SIG-M5 (cell line): ENCODE results near the gene APLP2.
"Not testable (repeated sequence)": the region's sequence is repeated elsewhere in the genome, so short reads cannot be mapped to it uniquely, and the experiment has no call there.

Experiments
- DNase-seq: peaks from one replicate; lab custom pipeline; 2025; lab: John Stamatoyannopoulos, UW

APLP2 gene

GRCh38 chr11:130091169-130091568 is 21.5 kb downstream of the APLP2 start:
- not testable (repeated sequence) for DNase-seq

GRCh38 chr11:130092661-130093060 is 23.0 kb downstream of the APLP2 start:
- no peak for DNase-seq

- DNase-seq = no peak
Measured at GRCh38 chr11:130094614-130095013, 24.9 kb downstream of the APLP2 start.

GRCh38 chr11:130095326-130095725 is 25.6 kb downstream of the APLP2 start:
- no peak for DNase-seq

- no peak for DNase-seq
Measured at GRCh38 chr11:130096042-130096441, 26.3 kb downstream of the APLP2 start.

GRCh38 chr11:130096823-130097222 is 27.1 kb downstream of the APLP2 start:
- DNase-seq = no peak

GRCh38 chr11:130097285-130097684 is 27.6 kb downstream of the APLP2 start:
- no peak for DNase-seq

GRCh38 chr11:130099356-130099755 is 29.7 kb downstream of the APLP2 start:
- DNase-seq = no peak

- no peak for DNase-seq
Measured at GRCh38 chr11:130100381-130101095, 30.8 kb downstream of the APLP2 start.

GRCh38 chr11:130101661-130102060 is 32.0 kb downstream of the APLP2 start:
- DNase-seq = no peak

- DNase-seq = no peak
Measured at GRCh38 chr11:130102301-130103249, 32.9 kb downstream of the APLP2 start.

GRCh38 chr11:130103296-130103814 is 33.7 kb downstream of the APLP2 start:
- DNase-seq = no peak

- DNase-seq = no peak
Measured at GRCh38 chr11:130106381-130106780, 36.7 kb downstream of the APLP2 start.

GRCh38 chr11:130108671-130109070 is 39.0 kb downstream of the APLP2 start:
- not testable (repeated sequence) for DNase-seq

GRCh38 chr11:130109386-130109785 is 39.7 kb downstream of the APLP2 start:
- no peak for DNase-seq

- no peak for DNase-seq
Measured at GRCh38 chr11:130110339-130111108, 40.8 kb downstream of the APLP2 start.

- DNase-seq = no peak
Measured at GRCh38 chr11:130112071-130112830, 42.6 kb downstream of the APLP2 start.

GRCh38 chr11:130114281-130114680 is 44.6 kb downstream of the APLP2 start:
- DNase-seq = no peak

- DNase-seq = no peak
Measured at GRCh38 chr11:130114726-130115125, 45.0 kb downstream of the APLP2 start.

GRCh38 chr11:130115218-130115617 is 45.5 kb downstream of the APLP2 start:
- DNase-seq = no peak

- DNase-seq = no peak
Measured at GRCh38 chr11:130118165-130118564, 48.5 kb downstream of the APLP2 start.
